Activated T-cell treated with anti-CD3 and anti-CD28 coated beads for 24 hours (primary cell): ENCODE measurements around the gene JTB.
"Not testable (repeated sequence)": the region's sequence is repeated elsewhere in the genome, so short reads cannot be mapped to it uniquely, and the experiment has no call there.

ENCODE experiments used
- DNase-seq: peaks from one replicate; pipeline ENCODE4 v3.0.0-alpha.2; 2020; ENCODE audit warnings: low read depth

JTB gene

DNA sequence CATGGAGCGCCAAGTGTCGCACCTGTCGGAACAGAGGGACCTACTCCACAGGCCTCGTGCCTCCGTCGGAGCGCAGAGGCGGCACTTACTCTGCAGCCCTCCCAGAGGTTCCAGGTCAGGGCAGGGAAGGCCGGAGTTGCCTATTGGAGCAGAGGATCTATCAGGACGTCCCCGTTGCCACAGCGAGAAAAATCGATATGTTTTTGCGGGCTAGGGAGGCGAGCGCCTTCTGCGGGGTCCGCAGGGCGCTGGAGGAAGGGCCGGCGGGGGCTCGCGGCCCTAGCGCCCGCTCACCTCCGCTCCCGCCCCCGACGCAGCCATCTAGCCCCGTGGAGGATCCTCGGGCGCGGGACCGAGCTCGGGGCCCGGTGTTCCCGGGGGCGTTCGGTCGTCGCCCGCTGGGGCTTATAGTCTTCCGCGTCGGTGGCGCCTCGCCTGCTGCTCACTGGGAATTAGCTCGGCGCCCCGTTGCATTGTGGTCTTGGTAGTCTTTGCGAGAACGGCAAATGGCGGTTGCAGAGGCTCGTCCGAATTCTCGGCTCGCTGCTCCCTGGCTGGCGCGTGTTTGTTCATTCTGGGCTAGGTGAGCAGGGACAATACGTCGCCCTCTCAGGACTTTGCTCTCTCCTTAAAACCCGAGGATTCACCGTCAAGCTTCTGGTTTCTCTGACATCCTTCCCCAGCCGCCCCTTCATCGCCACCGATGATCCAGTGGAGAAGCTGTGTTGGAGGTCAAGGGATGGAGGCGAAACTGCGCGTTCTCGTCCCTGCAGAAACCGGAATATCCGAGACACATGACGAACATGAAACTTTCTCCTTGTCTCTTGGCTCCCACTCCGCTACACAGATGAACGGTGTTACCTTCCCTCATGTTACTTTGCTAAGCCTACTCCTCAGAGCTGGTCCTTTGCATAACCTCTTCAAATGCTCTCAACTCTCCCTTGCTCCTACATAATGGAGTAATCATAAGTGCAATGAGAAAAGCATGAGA, at the start of gene JTB:
TSS of gene JTB (minus strand) at position 425 of the 991 bp plus-strand sequence. CDS start at position 3, 422 bp downstream.
- peak; percentile 81 for DNase-seq

DNA sequence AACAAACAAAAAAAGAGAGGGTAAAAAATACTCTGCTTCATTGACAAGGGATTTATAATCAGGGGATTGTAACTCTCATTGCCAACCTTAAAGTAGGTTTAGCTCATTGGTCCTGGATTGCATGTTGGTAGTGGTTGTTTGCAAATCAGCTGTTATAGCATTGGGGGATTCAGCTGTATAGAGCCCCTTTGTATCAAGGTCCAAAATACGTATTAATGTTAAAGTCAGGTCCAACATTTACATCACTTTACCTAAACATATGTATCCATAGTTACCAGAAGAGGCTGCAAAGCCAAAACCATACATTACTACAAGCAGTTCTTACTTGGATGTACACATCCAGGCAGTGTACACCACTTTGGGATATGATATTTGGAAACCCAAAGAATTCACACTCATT, 42.5 kb upstream of the JTB start:
- no peak for DNase-seq

DNA sequence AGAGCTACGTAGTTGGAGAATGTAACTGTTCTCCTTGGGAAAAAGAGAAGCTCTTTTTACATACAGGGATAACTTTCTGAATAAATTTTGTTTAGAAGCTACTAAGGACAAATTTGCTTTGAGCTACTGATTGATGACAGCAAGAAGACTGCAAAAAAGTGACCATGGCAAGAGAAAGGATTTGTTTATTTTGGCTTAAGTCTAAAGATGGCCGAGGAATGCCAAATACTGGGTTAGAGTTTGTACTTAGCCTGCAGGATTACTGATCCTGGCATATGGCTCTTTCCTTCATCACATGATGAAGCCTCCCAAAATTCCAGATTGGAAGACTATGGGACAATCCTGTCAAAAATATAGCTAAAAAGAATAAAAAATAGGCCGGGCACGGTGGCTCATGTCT, 41.8 kb upstream of the JTB start:
- no peak for DNase-seq

DNA sequence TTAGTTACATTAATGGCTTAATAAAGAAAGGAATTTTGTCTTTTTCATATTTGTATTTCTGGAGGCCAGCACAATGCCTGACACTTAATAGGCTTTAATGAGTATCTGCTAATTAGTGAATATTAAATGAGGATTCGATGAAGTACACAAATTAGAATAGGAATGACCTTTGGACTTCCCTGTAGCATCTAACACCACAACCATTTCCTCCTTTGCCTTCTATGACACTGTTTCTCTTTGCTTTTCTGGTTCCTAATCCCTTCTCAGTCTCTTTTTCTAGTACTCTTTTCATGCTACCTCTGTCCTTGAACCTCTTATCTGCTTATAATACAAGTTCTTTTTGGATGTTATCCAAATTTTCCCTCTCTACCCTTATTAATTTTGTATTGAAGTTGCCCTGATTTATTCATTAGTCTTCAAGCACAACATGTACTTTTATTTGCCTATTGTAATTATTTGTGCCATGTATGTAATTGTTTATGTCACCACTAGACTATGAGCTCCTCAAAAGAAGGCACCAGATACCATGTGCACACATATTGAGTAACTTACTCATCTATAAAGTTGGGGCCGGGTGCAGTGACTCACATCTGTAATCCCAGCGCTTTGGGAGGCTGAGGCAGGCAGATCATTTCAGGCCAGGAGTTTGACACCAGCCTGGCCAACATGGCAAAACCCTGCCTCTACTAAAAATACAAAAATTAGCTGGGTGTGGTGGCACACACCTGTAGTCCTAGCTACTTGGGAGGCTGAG, 36.9 kb upstream of the JTB start:
- no peak for DNase-seq

DNA sequence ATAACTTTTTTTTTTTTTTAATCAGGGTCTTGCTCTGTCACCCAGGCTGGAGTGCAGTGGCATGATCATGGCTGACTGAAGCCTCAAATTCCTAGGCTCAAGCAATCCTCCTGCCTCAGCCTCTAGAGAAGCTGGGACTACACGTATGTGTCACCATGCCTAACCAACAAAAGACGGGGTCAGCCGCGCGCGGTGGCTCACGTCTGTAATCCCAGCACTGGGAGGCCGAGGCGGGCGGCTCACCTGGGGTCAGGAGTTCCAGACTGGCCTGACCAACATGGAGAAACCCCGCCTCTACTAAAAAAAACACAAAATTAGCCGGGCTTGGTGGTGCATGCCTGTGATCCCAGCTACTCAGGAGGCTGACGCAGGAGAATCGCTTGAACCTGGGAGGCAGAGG, 35.1 kb upstream of the JTB start:
- DNase-seq = not testable (repeated sequence)

DNA sequence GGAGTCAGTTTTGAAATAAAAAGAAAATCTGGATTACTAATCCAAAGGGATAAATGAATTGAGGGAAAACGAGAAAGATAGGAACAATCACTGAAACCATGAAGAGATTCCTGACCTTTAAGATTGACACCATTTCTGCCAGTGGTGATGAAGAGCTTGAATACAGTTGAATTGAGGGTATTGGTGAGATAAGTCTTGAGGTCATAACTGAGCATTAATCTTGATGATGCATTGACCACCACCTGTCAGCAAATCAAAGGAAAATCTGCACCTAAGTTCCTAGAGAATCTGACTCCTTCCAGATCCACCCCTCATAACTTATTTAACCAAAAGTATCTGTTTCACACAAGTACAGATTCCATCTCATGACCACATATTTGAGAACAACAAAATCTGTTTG, 34.7 kb upstream of the JTB start:
- DNase-seq = no peak

DNA sequence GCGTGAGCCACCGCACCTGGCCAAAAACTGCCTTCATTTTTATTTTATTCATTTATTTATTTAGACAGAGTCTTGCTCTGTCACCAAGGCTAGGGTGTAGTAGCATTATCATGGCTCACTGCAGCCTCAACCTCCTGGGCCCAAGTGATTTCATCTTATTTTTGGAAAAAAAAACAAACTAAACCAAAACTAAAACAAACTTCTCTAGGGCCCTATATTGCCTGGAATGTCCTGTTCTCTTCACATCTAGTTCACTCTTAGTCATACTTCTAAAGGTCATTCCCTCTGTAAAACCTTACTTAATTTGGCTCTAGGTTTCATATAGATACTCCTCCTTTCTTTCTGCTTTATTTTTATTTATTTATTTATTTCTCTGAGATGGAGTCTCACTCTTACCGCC, 28.7 kb upstream of the JTB start:
- DNase-seq = no peak

DNA sequence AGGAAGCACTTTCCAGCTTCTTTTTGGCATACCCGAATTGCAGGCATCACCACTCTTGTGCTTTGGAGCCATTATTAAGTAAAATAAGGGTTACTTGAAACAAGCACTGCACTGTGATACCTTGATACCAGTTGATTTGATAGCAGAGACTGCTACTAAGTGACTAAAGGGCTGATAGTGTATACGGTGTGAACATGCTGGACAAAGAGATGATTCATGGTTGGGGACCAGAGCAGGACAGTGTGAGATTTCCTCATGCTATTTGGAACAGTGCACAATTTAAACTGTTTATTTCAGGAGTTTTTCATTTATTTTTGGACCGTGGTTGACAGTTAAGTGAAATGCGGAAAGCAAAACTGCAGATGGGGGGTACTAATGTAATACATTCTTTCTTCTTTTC, 22.9 kb upstream of the JTB start:
- no peak for DNase-seq

DNA sequence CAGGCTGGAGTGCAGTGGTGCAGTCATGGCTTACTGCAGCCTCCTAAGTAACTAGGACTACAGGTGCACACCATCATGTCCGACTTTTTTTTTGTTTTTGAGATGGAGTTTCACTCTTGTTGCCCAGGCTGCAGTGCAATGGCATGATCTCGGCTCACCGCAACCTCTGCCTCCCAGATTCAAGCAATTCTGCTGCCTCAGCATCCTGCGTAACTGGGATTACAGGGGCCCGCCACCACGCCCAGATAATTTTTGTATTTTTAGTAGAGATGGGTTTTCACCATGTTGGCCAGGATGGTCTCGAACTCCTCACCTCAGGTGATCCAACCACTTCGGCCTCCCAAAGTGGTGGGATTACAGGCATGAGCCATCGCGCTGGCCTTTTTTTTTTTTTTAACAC, 19.4 kb upstream of the JTB start:
- DNase-seq = not testable (repeated sequence)

DNA sequence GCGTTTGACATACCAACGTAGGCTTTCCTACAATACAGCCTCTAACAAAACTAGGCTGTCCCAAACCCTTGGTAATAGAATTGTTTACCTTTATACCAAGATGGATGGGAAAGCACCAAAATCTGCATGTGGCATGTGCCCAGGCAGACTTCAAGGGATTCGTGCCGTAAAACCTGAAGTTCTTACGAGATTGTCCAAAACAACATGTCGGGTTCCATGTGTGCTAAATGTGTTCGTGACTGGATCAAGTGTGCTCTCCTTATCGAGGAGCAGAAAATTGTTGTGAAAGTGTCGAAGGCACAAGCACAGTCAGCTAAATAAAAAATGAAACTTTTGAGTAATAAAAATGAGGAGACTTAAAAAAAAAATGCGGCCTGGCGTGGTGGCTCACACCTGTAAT, 18.2 kb upstream of the JTB start:
- no peak for DNase-seq

DNA sequence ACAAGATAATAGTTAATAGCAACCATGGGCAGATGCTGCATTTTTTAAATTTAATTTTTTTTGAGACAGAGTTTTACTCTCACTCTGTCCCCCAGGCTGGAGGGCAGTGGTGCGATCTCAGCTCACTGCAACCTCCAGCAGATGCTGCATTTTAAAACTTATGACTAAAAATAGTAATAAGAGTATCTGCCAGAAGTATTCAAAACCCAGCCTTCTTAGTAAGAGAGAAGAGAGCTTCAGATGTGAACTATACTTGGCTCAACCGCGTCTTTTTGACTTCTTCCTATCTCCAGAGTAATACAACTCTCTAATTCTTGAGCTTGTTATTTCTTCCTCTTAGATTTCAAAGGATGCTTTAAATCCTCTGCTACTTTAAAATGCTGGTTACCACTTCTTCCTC, 17.7 kb upstream of the JTB start:
- no peak for DNase-seq

DNA sequence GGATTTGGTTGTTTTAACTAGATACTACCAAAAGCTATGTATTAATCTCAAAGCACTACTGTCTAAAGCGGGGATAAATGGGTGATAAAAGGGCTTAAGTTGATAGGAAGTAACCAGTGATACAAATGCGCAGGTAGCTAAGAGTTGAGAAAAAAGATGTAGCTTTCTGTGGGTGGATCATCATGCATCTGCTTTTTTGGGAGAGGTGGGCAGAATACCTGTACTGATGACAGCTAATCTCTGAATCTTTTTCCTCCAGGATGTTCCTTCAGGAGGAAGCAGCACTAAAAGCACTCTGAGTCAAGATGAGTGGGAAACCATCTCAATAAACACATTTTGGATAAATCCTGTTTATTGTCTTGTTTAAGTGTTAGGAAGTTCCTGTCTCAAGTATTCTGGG, 14.3 kb upstream of the JTB start:
- no peak for DNase-seq

DNA sequence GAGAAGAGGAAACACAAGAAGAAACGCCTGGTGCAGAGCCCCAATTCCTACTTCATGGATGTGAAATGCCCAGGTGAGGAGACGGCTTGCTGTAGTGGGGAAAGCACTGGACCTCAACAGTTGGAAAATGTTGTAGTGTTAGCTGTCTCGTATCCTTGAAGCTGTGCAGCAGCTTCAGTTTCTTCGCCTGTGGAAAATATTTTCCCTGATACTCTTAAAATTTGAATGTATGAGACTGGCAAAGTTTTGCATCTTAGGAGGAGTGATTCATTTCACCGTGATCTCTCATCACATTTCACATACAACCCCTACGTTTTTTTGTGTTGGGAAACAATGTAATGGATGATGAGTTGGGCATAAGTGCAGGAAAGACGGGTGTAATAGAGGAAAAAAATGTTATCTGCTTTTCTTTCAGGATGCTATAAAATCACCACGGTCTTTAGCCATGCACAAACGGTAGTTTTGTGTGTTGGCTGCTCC, 13.7 kb upstream of the JTB start:
- no peak for DNase-seq

DNA sequence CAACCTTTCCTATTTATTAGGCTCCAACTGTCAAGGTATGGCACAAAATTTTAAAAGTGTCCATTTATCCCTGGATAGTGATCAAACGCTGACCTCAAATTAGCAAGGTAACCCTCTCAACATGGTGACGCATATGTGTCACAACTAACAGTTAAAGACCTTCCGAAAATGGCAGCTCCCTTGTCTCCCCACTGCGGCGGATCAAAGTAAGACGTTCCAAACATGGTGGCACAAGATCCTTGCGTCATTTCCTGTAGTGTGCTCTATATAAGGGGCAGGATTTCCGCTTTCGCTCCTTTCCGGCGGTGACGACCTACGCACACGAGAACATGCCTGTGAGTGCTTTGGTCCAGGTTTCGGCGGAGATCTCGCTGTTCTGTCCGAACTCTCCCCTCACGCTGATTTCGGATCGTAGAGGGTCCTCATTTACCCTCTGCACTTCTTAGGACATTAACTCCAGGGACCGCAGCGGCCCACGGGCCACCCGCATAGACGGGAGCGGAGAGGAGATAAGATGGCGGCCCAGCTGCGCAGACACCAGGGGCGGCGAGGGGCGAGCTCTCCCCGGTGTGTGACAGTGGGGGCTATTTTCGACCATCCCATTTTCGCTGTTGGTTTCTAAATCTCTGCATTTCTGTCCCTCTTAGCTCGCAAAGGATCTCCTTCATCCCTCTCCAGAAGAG, 13.1 kb upstream of the JTB start, which contains the start of gene RPS27:
TSS of gene RPS27 (plus strand) at position 295 of the 683 bp plus-strand sequence. CDS start at position 330, 35 bp downstream.
- DNase-seq = peak; percentile 84

DNA sequence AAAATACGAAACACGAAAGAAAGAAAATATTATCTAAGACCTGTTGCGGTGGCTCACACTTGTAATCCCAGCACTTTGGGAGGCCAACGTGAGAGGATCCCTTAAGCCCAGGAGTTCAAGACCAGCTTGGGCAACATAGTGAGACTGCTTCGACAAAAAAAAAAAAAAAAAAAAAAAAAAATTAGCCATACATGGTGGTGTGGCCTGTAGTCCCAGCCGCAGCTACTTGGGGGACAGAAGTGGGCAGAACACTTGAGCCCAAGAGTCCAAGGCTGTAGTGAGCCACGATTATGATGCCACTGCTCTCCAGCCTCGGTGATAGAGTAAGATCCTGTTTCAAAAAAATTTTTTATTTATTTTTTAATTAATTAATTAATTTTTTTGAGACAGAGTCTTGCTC, 10.1 kb upstream of the JTB start:
- DNase-seq = no peak

DNA sequence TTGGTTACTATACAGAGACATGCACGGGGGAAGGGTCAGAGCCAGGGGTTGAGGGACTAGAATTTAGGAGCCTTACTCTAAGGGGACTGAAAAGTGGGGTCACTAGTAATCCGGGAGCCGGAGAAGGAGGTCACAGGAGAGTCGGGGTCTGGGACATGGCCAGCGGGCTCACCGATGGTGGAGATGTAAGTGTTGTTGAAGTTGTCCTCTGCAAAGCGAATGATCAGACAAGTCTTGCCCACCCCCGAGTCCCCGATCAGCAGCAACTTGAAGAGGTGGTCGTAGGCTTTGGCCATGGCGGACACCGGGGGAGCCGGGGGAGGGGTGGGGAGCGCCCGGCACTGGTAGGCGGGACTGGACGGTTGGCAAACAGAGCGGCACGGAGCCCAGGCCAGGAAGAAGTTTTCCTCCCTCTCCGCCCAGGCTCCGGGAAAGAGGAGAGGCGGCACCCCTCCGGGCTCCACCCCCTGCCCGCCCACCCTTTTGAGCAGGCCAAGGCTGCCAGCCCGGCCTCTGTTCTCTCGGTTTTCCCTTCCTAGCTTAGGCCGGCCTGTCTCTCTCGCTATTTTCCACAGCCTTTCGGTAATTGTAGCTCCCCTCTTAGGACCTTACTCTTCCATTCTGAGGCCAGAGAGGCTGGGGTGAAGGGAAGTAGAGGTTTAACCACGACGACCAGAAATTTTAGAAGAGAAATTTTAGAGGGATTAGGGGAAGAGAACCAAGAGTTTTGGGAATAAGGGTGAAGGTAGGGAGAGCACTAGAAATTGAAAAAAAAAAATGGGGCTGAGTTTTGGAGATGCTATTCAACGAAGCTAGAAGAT, 8.7 kb upstream of the JTB start, which contains the start of gene RAB13:
TSS of gene RAB13 (minus strand) at position 399 of the 821 bp plus-strand sequence. CDS start at position 296, 103 bp downstream.
- DNase-seq = no peak

DNA sequence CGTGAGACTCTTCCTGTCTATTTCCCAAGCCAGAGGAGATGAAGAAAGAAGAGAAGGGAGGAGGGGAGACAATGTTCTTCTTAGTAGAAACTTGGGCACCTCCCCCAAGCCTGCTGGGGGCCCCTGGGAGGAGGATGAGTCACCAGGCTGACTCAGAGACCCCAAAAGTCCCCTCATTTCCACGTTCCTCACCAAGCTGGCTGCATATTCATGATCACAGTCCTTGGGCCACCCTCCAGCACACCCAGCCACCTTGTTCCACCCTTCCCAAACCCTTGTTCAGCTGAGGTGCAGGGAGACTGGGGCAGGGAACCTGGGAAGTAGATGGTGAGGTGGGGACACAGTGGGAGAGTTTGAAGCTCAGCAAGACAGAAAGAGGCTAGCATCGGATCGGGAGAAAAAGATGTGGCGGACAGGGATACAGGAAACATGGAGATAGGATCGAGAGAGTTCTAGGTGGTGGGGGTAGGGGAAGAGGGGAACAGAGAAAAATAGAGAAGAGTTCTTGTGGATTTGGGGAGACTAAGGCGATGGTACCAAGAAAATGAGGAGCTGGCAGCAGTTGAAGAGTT, 8.0 kb upstream of the JTB start:
- DNase-seq = peak; percentile 58

DNA sequence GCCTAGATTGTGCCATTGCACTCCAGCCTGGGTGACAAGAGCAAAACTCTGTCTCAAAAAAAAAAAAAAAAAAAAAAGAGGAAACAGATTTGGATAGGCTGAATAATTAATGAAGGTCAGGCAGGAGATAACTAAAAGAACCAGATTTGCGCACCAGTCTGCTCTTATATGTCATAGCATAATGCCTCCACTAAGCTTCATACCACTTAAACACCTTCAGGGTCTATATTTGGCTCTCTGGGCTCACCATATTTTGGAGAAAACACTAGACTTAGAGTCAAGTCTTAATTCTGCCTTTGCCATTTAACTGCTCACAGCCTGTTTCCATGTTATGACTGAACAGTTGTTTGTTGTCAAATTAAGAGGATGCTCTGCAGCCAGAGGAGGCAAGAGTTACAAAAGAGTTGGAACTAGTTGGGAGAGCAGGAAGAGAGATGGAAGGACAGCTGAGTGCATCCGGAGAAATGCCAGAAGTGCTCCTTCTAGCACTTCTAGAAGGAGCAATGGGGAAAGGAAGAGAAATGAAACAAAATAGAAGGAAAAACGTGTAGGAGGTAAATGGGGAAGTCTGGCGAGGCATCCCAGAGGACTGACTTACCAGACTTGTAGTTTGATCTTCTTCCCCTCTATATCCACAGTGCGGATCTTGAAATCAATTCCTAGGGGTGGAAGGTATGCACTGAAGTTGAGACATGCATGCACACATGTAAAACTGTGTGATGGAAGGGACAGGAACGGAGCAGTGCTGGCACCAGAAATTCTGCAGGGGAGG, 6.8 kb upstream of the JTB start:
- no peak for DNase-seq

DNA sequence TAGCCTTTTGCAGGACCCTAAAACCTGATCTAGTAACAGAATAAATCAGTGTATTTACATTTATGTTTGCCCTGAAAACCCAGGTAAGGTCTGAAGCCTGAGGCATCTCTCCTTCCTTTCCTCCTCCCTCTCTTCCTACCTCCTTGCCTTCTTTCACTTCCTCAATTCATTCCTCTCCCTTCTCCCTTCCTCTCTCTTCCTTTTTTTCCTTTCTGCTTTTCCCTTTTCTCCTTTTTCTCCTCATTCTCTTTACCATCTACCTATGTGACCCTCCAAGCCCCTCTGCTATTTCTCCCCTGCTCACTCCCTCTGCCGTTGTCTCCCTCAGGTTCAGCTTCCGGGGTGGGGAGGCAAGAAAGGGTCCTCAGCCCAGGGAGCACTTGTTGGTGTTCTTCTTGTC, 4.3 kb upstream of the JTB start:
- not testable (repeated sequence) for DNase-seq

DNA sequence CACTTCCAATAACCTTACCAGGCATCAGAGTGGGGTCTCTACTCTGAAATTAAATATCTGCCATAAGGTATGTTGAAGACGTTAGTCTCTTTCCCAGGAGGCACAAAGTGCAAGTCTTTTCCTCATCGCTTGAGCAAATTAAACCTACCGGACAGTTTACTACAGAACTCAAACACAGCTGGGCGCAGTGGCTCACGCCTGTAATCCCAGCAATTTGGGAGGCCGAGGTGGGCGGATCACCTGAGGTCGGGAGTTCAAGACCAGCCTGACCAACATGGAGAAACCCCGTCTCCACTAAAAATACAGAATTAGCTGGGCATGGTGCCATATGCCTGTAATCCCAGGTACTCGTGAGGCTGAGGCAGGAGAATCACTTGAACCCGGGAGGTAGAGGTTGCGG, 1.6 kb upstream of the JTB start:
- not testable (repeated sequence) for DNase-seq
